ENCODE results near the gene ANKS6. TPM values are rescaled to one million over a fixed set of nuclear protein-coding genes. Genes with fewer than 3 reads are reported as not detected.

Gene ANKS6
- total and polyA plus RNA-seq, 2 of the 8 experiments (the other 6 are each of a cell fraction or from before 2014, with no cell fraction given) = 34.1 to 56.3 TPM

- Histone ChIP-seq H3K14ac (ENCODE audit: insufficient read length) (no peak overlapping the region), H4K20me1 (replicated peaks in 1 of 2; ENCODE audit: control insufficient read depth in 1 of 2, insufficient read depth in 2 of 2, low read length in 2 of 2) (no peaks in the 10 kb centered on the region), H3K23me2 (ENCODE audit: low read depth, low read length) (no peaks in the 10 kb centered on the region), H3K4ac (replicated peaks; ENCODE audit: insufficient read length, low read depth, low read length) (no peak overlapping the region), H4K5ac (ENCODE audit: insufficient read length, low read depth, low read length) (no peak overlapping the region), H3K27ac (ENCODE audit: low read depth, low read length) (no peak overlapping the region), H3K9ac (replicated peaks in 1 of 4; ENCODE audit: extremely low read depth in 1 of 4, low read depth in 3 of 4, low read length in 3 of 4) (no peak overlapping the region), H3K56ac (replicated peaks; ENCODE audit: insufficient read length, low read depth, low read length) (no peak overlapping the region), H2BK5ac (ENCODE audit: low read depth, low read length) (no peak overlapping the region), H3K4me3 (ENCODE audit: extremely low read depth in 1 of 4, insufficient read depth in 2 of 4, low read depth in 3 of 4, low read length in 4 of 4) (no peak overlapping the region), H4K91ac (replicated peaks; ENCODE audit: insufficient read length, low read length) (no peak overlapping the region), H4K8ac (ENCODE audit: extremely low read depth, insufficient read depth, low read length) (no peak overlapping the region), H2BK12ac (ENCODE audit: low read depth, low read length) (no peak overlapping the region), H3K4me2 (ENCODE audit: insufficient read depth in 1 of 2, low read depth in 2 of 2, low read length in 2 of 2) (no peak overlapping the region), H2BK120ac (replicated peaks; ENCODE audit: low read depth, low read length) (no peak overlapping the region), H3K27me3 (replicated peaks in 1 of 4; ENCODE audit: control insufficient read depth in 3 of 4, extremely low read depth in 1 of 4, insufficient read depth in 3 of 4, low read length in 3 of 4) (no peaks in the 10 kb centered on the region), H3K79me1 (ENCODE audit: low read depth, low read length) (no peaks in the 10 kb centered on the region), H2BK15ac (ENCODE audit: low read length) (no peak overlapping the region), H2AK5ac (ENCODE audit: low read depth, low read length) (no peak overlapping the region), H3K9me3 (ENCODE audit: insufficient read depth in 2 of 2, low read depth in 1 of 2, low read length in 1 of 2) (no peaks in the 10 kb centered on the region), H3K23ac (ENCODE audit: insufficient read length) (no peak overlapping the region), H3K4me1 (replicated peaks in 1 of 4; ENCODE audit: control insufficient read depth in 3 of 4, insufficient read depth in 4 of 4, low read length in 3 of 4) (no peaks in the 10 kb centered on the region; a peak in 1 of 7 replicates), H2AFZ (ENCODE audit: low read length) (no peak overlapping the region), H3K36me3 (ENCODE audit: control insufficient read depth in 2 of 4, insufficient read depth in 4 of 4, low read length in 3 of 4) (no peaks in the 10 kb centered on the region), H3K79me2 (ENCODE audit: control insufficient read depth in 1 of 2, insufficient read depth in 2 of 2, low read length in 2 of 2) (no peaks in the 10 kb centered on the region), H3K18ac (ENCODE audit: extremely low read depth, low read length) (no peak overlapping the region), H2BK20ac (ENCODE audit: low read length) (no peak overlapping the region)
- POLR2A ChIA-PET (ENCODE audit: partially characterized antibody) = no interaction called here
- no peak for DNase-seq (ENCODE audit: low read depth in 1 of 2, low spot score in 2 of 2)
- FAIRE-seq = no peak
- 85% methylated on average over 7 of the region's 7 CpGs; no CpG with 5 or more reads in 1 of the 2 experiments for WGBS, 2 experiments (ENCODE audit: extremely low coverage in 1 of 2, insufficient coverage in 1 of 2, insufficient read length in 1 of 2, insufficient replicate concordance in 2 of 2, low coverage in 1 of 2, low lambda C conversion rate in 2 of 2, missing lambda C conversion rate in 1 of 2)
- CTCF ChIA-PET (ENCODE audit: partially characterized antibody) = interaction anchor here (0.6 to 7.1 kb wide), 2 partner anchors 11 to 617 kb away, joined by 3 to 32 read pairs; no protein-coding TSS in a partner anchor
- TF ChIP-seq CHD1 (IDR thresholded peaks at IDR 0.05; ENCODE audit: low read depth, low read length) (no peak), RFX5 (IDR thresholded peaks at IDR 0.05; ENCODE audit: borderline replicate concordance, low read depth, low read length) (no peak), CBX8 (IDR thresholded peaks at IDR 0.05; ENCODE audit: borderline replicate concordance, low read depth, low read length) (no peak), CTCF (IDR thresholded peaks at IDR 0.05; ENCODE audit: control extremely low read depth in 1 of 3, insufficient read depth in 1 of 3, low read depth in 1 of 3, low read length in 3 of 3) (no peak), SIN3A (conservative IDR thresholded peaks at IDR 0.05 in 1 of 2, IDR thresholded peaks at IDR 0.05 in 1 of 2; ENCODE audit: low read depth in 1 of 2, low read length in 2 of 2) (no peak), MAFK (IDR thresholded peaks at IDR 0.05; ENCODE audit: low read depth, low read length) (no peak), ZNF274 (IDR thresholded peaks at IDR 0.05; ENCODE audit: borderline replicate concordance, extremely low read depth, low read length) (no peak), ASH2L (IDR thresholded peaks at IDR 0.05; ENCODE audit: low read length) (no peak), HDAC6 (IDR thresholded peaks at IDR 0.05; ENCODE audit: low read depth, low read length) (no peak), SP2 (IDR thresholded peaks at IDR 0.05; ENCODE audit: low read length) (no peak), BRCA1 (IDR thresholded peaks at IDR 0.05; ENCODE audit: low read depth, low read length) (no peak)
Measured at GRCh38 chr9:98688710-98689495, 107.5 kb downstream of the ANKS6 start.

Data from H1 (cell line).